ENCODE data around the gene ZBTB16. TPM values are rescaled to one million over a fixed set of nuclear protein-coding genes. Genes with fewer than 3 reads are reported as not detected.

Gene ZBTB16
- total and polyA plus RNA-seq, 8 donors, result 7.9 to 318 (median 55.3) TPM

GRCh38 chr11:114281388-114281956 lies 222.0 kb downstream of the ZBTB16 start:
- 82 to 95% (median 91%) methylated on average over 1 of the region's 1 CpG for WGBS, 5 donors
- intact Hi-C loops (cut with DNase I; ENCODE audit: low total_unique reads), result no loop called here
- H3K27me3 ChIP-seq, result peaks cover 0 to 5% (median 0%) of the 10 kb centered on the region in 3 donors
- no peak overlapping the region for H3K4me3 ChIP-seq
- peak overlapping the region in 3 of 5 donors; percentile 17 to 68 (median 42) for H3K27ac ChIP-seq
- no peak for DNase-seq
- TF ChIP-seq, protein P1, sequence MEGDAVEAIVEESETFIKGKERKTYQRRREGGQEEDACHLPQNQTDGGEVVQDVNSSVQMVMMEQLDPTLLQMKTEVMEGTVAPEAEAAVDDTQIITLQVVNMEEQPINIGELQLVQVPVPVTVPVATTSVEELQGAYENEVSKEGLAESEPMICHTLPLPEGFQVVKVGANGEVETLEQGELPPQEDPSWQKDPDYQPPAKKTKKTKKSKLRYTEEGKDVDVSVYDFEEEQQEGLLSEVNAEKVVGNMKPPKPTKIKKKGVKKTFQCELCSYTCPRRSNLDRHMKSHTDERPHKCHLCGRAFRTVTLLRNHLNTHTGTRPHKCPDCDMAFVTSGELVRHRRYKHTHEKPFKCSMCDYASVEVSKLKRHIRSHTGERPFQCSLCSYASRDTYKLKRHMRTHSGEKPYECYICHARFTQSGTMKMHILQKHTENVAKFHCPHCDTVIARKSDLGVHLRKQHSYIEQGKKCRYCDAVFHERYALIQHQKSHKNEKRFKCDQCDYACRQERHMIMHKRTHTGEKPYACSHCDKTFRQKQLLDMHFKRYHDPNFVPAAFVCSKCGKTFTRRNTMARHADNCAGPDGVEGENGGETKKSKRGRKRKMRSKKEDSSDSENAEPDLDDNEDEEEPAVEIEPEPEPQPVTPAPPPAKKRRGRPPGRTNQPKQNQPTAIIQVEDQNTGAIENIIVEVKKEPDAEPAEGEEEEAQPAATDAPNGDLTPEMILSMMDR (IDR thresholded peaks at IDR 0.05), result no peak
- no peak for TF ChIP-seq POLR2AphosphoS5 (IDR thresholded peaks at IDR 0.05)
- no peak for TF ChIP-seq POLR2A (IDR thresholded peaks at IDR 0.05)
- TF ChIP-seq EP300 (IDR thresholded peaks at IDR 0.05), result no peak
- peaks cover 13 to 20% (median 15%) of the 10 kb centered on the region in 4 donors for H3K4me1 ChIP-seq
- no peaks in the 10 kb centered on the region for H3K36me3 ChIP-seq
- no peaks in the 10 kb centered on the region for H3K9me3 ChIP-seq

DNA sequence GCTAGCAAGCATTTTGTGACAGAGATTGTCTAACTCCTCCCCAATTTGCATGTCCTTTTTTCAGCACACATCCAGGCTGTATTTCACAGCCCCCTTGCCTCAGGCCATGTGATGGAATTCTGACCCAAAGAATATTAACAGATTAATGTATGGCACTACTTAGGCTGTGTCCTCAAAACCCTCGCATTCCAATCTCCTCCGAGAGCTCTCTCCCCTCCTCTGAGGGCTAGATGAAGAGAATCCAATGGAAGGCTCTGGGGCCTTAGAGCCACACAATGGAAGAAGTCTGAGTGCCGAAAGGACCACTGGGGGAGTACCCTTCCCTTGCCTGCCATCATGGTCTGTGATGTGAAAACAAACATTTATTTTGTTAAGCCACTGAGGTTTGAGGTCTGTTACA lies 223.0 kb downstream of the ZBTB16 start:
- no peak overlapping the region for H3K27ac ChIP-seq
- peaks cover 13 to 20% (median 15%) of the 10 kb centered on the region in 4 donors for H3K4me1 ChIP-seq
- no peaks in the 10 kb centered on the region for H3K27me3 ChIP-seq
- no peak for TF ChIP-seq POLR2AphosphoS5 (IDR thresholded peaks at IDR 0.05)
- no peak for TF ChIP-seq EP300 (IDR thresholded peaks at IDR 0.05)
- TF ChIP-seq POLR2A (IDR thresholded peaks at IDR 0.05), result no peak
- TF ChIP-seq, protein P1 (IDR thresholded peaks at IDR 0.05), result no peak
- DNase-seq, result no peak
- H3K36me3 ChIP-seq, result no peaks in the 10 kb centered on the region
- no peaks in the 10 kb centered on the region for H3K9me3 ChIP-seq
- H3K4me3 ChIP-seq, result no peak overlapping the region
- WGBS, 5 donors, result 75 to 84% (median 80%) methylated on average over 3 of the region's 3 CpGs
- intact Hi-C loops (cut with DNase I; ENCODE audit: low total_unique reads), result no loop called here

DNA sequence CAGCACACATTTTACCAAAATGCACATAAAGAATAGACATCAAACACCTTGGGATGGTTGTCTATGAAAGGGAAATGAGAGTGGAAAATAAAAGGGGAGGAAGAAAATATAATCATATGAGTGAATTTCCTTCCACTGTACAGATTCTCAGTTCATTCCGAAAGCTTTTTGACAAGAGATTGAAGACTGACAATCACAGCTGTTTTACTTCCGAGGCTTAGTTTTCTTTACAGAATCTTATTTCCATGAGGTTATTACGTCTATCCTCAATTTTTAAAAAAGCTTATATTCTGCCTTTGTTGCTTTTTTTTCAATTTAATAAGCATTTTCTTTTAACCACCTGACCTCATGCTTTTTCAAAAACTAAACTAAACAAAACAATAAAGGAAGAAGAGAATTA lies 223.9 kb downstream of the ZBTB16 start:
- Histone ChIP-seq H3K27ac (no peak overlapping the region), H3K27me3 (no peaks in the 10 kb centered on the region), H3K36me3 (no peaks in the 10 kb centered on the region), H3K4me3 (no peak overlapping the region), H3K4me1 (peaks cover 13 to 20% (median 15%) of the 10 kb centered on the region in 4 donors), H3K9me3 (no peaks in the 10 kb centered on the region)
- TF ChIP-seq, protein P1 (IDR thresholded peaks at IDR 0.05), result no peak
- no peak for TF ChIP-seq POLR2A (IDR thresholded peaks at IDR 0.05)
- TF ChIP-seq EP300 (IDR thresholded peaks at IDR 0.05), result no peak
- no peak for TF ChIP-seq POLR2AphosphoS5 (IDR thresholded peaks at IDR 0.05)
- WGBS, 5 donors, result 83 to 92% (median 87%) methylated on average over 3 of the region's 3 CpGs
- intact Hi-C loops (cut with DNase I; ENCODE audit: low total_unique reads), result no loop called here
- DNase-seq, result no peak

GRCh38 chr11:114284021-114284420 lies 224.5 kb downstream of the ZBTB16 start:
- Histone ChIP-seq H3K4me1 (peaks cover 13 to 20% (median 15%) of the 10 kb centered on the region in 4 donors), H3K27me3 (no peaks in the 10 kb centered on the region), H3K36me3 (no peaks in the 10 kb centered on the region), H3K4me3 (no peak overlapping the region), H3K27ac (peak overlapping the region in 1 of 5 donors; percentile 30), H3K9me3 (no peaks in the 10 kb centered on the region)
- no peak for TF ChIP-seq POLR2A (IDR thresholded peaks at IDR 0.05)
- TF ChIP-seq, protein P1 (IDR thresholded peaks at IDR 0.05), result no peak
- TF ChIP-seq EP300 (IDR thresholded peaks at IDR 0.05), result no peak
- no peak for TF ChIP-seq POLR2AphosphoS5 (IDR thresholded peaks at IDR 0.05)
- intact Hi-C loops (cut with DNase I; ENCODE audit: low total_unique reads), result no loop called here
- 20 to 48% (median 40%) methylated on average over 2 of the region's 2 CpGs for WGBS, 5 donors
- no peak for DNase-seq

Measured in stomach (tissue), 9 donors.